Umbilical cord (tissue), 2 donors: Measurements from ENCODE around the gene TSTD2. TPM values are rescaled to one million over a fixed set of nuclear protein-coding genes. Genes with fewer than 3 reads are reported as not detected.
A peak's percentile ranks its signal among the peaks of the same experiment; 100 is the strongest.

Experiments used
- DNase-seq: peaks from one replicate; pipeline ENCODE4 v3.0.0-alpha.2; 2015; ENCODE audit warnings: low spot score
- total RNA-seq: library from RNA; depleted of rRNA; stranded (reverse); fragments of >200 nt; gene quantifications from one replicate; pipeline ENCODE4 v1.2.3, GENCODE V29; 2014; ENCODE audit warnings: low replicate concordance; ENCODE audit not compliant: insufficient read depth

TSTD2 gene
- total RNA-seq, 1 donor from 2014 or later, result 17.6 TPM

DNA sequence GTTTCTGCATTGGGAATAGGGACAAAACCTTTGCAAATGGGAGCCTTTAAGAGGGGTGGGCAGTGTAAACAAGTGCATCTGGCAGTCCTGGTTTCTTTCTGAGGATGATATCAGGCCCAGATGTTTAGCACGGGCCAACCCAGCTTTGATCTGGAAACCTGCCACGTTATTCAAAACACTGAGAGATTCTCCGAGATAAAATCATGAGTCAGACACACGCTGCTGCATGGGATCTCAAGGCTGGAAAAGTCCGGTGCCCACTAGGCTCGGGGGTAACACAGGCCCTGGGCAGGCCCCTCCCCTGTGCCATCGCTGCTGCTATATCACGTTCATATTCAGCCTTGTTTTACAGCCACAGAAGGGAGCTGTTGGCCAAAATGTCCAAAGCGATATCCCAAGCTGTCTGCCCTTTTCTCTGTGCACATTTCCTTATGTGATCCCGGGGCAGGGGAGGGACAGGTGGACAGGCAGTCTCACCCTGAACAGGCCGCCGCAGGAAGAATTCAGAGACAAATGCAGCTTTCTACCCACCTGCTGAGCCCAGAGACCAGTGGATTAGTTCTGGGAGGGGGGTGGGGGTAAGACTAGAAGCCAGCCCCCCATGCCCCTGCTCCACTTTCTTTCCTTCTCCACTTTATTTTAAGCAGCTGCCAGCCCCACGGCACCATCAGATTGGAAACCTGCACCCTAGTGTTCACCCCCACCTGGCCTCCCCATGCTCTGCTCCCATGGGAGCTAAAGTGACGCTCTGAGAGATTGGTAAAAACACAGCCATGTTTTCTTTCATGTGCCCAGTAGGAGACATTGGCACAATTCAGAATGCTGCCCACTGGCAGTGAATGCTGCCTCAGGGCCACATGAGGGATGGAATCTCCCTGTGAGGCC, 68.6 kb downstream of the TSTD2 start:
- peak; percentile 78 for DNase-seq

GRCh38 chr9:97563458-97564135, 69.6 kb downstream of the TSTD2 start:
- no peak for DNase-seq

GRCh38 chr9:97562542-97562941, 70.6 kb downstream of the TSTD2 start:
- peak; percentile 14 for DNase-seq

GRCh38 chr9:97561501-97561900, 71.7 kb downstream of the TSTD2 start:
- no peak for DNase-seq

GRCh38 chr9:97560851-97561250, 72.3 kb downstream of the TSTD2 start:
- DNase-seq, result no peak

DNA sequence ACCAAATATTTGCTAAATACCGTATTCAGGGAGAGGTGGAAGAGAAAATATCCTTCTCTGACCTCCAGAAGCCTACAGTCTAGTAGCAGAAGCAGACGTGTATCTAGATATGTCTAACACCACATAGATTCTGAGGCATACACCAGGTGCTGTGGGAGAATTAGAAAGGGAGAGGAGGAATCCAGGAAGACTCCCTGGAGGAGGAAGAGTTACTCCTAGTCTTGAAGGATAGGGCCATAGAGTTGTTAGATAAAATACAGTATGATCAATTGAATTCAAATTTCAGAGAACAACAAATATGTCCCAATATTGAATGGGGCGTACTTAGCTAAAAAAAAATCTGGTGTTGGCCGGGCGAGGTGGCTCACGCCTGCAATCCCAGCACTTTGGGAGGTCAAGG, 73.0 kb downstream of the TSTD2 start:
- DNase-seq, result no peak

DNA sequence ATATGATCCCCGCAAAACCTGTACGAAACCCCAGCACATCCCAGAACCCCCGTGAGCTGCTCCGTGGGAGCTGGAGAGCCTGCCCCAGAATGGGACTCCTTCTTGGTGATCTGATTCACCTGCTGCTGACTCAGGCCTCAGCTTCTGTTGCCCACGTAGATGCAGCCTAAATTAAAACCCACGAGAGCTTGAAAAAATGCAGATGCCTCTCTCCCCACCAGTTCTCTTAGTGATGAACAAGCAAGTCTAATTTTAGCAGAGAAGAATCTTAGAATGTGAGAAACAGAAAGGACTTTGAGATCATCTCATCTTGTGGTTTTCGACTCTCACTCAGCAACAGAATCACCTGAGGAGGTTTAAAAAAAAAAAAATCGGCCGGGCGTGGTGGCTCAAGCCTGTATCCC, 74.1 kb downstream of the TSTD2 start:
- no peak for DNase-seq

DNA sequence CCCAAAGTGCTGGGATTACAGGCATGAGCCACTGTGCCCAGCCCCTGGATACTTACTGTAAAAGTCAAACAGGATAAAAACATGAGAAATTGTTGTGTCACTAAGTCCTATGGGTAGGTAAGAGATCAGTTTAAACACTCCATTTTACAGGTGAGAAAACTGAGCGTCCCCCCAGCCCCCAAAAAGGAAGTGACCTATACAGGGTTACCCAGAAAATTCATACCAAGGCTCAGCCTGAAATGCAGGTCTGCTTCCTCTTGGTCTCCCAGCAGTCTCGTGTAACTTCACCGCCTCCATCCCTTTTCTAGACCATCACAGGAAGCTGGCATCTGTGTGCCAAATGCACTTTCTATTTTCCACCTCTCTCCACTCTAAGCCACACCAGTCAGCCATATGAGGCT, 74.5 kb downstream of the TSTD2 start:
- no peak for DNase-seq

- peak; percentile 79 for DNase-seq
Observed at GRCh38 chr9:97557606-97558095, 75.5 kb downstream of the TSTD2 start.

DNA sequence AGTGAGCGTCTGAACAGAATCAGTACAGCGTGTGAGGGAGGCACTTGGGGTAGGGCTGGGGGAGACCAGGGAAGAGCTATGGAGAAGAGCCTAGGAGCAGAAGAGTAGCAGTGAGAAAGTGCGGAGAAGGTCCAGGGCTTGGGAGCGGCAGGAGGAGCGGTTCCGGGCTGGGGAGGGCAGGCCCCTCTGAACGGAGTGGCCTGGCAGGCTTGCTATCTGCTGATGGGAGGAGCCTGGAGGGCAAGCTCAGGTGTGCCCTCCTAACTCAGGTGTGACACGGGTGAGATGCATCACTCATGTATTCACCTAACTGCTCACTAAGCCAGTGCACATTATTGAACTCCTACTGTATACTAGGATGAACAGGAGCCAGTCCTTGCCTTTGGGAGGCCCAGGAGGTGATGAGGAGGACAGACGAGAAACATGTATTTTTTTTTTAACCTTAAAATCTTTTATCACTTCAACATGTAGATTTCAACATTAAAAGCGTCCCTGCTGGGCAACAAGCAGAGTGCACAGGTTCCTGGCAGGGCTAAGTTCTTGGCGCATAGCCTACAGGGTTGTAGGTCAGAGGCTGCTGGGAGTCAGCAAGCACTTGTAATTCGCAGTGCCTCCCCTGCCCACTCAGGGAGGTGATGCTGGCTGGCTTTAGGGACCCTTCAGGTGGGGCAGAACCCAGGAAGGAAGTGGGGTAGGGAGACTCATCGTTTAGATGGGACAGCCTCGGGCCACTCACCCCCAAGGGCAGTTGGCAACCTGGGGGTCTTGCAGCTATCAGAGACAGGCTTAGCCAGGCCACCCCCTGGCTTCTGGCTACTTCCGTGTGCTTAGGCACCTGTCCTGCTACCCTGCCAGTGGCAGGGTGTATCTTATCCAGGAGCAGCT, 76.2 kb downstream of the TSTD2 start:
- DNase-seq, result no peak

DNA sequence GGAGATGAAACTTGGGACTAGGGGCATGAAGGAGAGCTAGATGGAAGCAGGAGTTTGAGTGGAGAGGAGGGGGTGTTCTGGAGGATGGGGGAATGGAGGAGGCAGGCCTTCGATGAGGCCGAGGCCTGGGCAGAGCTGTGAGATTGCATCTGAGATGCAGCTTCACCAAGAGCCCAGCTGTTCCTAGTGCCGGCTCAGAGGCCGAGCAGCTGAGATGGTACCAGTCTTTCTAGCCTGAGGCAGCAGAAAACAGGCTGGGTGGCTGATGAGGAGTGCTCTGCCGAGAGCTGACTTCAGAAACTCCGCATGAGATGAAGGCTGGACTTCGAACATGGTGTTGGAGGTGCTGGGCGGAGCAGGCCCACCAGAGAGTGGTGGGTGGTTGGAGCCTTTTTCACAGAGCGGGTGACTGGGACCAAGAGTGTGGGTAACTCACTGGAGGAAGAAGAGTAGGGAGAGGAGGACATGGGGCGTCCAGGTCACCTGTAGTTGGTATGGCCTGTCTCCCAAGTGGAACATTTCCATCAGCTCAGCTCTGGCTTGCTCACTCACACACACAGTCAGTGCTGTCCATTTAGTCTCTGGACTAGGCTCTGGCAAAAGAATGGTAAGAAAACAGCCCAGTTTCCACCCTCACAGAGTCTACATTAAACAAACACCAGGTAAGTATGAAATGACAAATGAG, 77.0 kb downstream of the TSTD2 start:
- no peak for DNase-seq

GRCh38 chr9:97555164-97555563, 78.0 kb downstream of the TSTD2 start:
- DNase-seq, result peak; percentile 16

- no peak for DNase-seq
Observed at GRCh38 chr9:97554566-97555075, 78.5 kb downstream of the TSTD2 start.

DNA sequence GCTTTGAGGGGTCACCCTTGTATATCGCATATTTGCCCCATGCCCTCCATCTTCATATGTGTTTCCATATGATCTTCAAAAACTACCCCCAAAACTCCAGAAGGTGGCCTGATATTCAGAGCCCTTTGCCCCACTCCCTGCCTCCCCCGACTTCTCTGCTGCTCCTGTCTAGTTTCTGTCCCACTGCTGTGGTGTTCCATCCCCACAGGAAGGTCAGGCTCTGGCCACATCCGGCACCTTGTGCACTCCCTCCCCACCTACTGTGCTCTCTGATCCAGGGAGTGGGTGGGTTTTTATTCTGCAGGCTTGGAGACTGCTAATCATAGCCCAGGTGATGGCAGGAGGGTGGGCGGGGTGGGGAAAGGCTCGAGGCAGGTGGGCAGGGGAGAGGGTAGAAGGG, 79.3 kb downstream of the TSTD2 start:
- DNase-seq, result no peak

DNA sequence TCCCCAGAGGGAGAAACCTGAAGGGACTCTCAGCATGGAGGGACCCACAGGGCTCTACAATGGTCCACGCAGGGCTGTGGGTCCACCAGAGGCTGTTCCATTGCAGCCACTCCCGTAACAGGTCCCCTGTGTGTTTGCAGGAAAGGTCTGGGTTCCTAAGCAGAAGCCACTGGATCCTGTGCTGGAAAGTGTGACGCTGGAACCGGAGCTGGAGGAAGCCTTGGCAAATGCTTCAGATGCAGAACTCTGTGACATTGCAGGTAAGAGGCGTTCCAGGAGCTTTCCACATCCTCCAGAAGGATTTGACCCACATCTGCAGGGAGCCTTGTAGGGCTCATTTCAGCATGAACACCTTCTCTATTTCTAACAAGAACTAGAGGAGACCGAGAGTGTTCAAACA, 80.0 kb downstream of the TSTD2 start:
- DNase-seq, result no peak

DNA sequence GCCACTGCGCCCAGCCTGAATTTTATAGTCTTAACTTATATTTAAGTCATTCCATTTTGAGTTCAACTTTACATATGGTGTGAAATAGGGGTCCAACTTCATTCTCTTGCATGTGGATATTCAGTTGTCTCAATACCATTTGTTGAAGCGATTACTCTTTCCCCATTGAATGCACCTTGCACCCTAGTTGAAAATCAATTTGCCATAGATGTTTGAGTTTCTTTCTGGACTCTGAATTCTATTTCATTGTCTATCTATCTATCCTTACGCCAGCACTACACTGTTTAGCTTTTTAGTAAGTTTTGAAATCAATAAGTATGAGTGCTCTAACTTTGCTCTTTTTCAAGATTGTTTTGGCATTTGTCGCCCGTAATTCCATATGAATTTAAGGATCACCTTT, 81.9 kb downstream of the TSTD2 start:
- DNase-seq, result no peak

- DNase-seq, result no peak
Observed at GRCh38 chr9:97550386-97550785, 82.8 kb downstream of the TSTD2 start.
